GM18520 (cell line): ENCODE results near the gene PRAMEF12.
"Not testable (repeated sequence)": the region's sequence is repeated elsewhere in the genome, so short reads cannot be mapped to it uniquely, and the experiment has no call there.

Experiments used
- ATAC-seq: cut with Tn5 transposase; IDR thresholded peaks from one replicate; pipeline ENCODE4 v1.9.1; 2021; ENCODE audit not compliant: unreplicated experiment

The PRAMEF12 gene

DNA sequence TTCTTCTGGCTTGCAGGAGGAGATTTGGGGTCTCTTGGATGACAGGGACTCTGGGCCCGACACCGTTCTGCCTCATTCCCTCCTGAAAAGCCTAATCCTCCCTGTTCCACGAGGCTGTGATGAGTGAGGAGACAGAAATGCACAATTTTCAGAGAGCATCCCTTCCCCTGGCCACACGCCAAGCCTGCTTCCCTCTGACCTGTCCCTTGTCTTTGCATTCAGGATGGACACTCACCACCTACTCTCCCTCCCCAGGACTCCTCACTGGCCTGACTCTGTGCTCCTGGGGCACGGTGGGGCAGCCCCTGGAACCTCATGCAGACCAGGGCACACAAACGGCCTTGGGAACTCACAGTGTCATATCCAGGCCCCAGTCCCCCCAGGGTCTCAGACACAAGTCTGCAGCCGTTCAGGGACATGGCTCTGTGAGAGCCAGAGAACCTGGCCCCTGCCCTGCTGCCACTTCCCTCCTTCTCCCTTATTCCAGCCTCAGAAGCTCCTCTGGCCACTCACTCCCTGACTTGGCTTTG lies 3.5 kb upstream of the PRAMEF12 start:
- no peak for ATAC-seq

GRCh38 chr1:12770620-12771019 lies 2.9 kb upstream of the PRAMEF12 start:
- no peak for ATAC-seq

DNA sequence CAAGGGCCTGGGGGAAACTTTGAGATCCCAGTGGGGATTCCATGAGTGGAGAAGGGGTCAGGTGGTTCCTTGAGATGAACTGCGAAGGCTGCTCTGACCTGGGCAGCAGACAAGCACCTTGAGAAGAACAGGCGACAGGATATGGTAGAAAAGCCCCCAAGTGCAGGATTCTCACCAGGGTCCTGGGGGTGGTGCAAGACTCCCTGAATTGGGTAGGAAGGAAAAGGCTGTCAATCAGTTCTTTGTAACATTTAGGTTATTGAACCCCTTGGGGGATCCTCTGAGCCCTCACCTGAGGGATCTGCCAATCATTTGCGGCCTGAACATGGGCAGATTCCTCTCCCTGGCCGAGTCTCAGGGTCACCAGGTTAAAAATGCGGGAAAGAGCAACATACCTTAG lies 2.4 kb upstream of the PRAMEF12 start:
- no peak for ATAC-seq

GRCh38 chr1:12772520-12772919 lies 1.0 kb upstream of the PRAMEF12 start:
- ATAC-seq = no peak

GRCh38 chr1:12774801-12775345 lies 1.3 kb downstream of the PRAMEF12 start:
- ATAC-seq = no peak

GRCh38 chr1:12775443-12775842 lies 1.9 kb downstream of the PRAMEF12 start:
- ATAC-seq = no peak

- no peak for ATAC-seq
Measured at GRCh38 chr1:12776801-12777557, 3.4 kb downstream of the PRAMEF12 start.

- ATAC-seq = no peak
Measured at GRCh38 chr1:12778061-12778460, 4.5 kb downstream of the PRAMEF12 start.

DNA sequence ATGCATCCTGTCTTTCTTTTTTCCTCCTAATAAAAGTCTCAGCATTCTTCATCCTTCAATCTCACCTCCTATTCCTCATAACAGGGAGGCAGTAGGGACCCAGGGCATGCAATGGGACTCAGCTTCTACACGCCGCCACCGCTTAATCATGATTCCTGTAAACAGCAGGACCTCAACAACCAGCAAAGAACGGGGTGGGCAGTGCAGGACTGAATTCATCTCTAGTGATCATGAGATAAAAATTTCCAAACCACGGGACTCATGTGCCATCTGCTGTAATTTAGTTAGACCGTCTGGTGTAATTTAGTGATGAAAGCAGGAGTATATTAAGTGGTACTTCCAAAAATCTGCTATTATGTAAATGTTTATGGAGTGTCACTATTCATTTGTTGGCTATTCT lies 5.4 kb downstream of the PRAMEF12 start:
- ATAC-seq = no peak

GRCh38 chr1:12781488-12781887 lies 8.0 kb downstream of the PRAMEF12 start:
- not testable (repeated sequence) for ATAC-seq

GRCh38 chr1:12783783-12784182 lies 10.2 kb downstream of the PRAMEF12 start:
- ATAC-seq = not testable (repeated sequence)

- not testable (repeated sequence) for ATAC-seq
Measured at GRCh38 chr1:12784729-12785128, 11.2 kb downstream of the PRAMEF12 start.

DNA sequence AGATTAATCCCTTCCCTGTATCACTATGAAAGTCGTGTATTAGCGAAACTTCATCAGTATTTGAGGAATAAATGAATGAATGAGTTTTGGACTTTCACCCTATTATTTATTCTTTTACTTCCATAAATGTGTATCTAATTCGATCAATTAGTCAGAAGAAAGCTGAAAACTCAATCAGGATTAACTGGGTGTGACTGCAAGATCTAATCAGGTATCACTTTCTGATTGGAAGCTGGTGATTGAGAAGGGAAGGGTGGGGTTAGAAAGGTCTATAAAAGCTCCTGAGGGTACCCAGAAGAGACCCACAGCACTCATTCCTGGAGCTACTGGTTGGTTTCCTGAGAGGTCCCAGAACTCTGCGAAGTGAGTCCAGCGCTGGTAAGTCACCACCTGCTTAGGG lies 17.6 kb downstream of the PRAMEF12 start, which contains the start of gene PRAMEF1:
TSS of gene PRAMEF1 (plus strand) at position 301 of the 400 bp plus-strand sequence. CDS start 1,831 bp downstream, outside the sequence.
- ATAC-seq = not testable (repeated sequence)

GRCh38 chr1:12798911-12799310 lies 25.4 kb downstream of the PRAMEF12 start:
- no peak for ATAC-seq

GRCh38 chr1:12799730-12800129 lies 26.2 kb downstream of the PRAMEF12 start:
- ATAC-seq = no peak

DNA sequence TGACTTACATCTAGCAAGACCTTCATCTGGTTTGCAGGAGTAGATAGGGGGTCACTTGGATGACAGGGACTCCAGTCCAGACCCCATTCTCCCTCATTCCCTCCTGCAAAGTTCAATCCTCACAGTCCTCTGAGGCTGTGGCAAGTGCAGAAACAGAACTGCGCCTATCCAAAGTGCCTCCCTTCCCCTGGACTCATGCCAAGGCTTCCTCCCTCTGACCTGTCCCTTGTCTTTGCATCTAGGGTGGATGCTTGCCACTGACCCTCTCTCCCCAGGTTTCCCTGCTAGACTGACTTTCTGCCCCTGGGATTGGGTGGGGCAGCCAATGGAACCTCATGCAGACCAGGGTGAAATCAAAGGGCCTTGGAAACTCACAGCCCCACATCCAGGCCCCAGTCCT lies 36.4 kb downstream of the PRAMEF12 start:
- ATAC-seq = no peak

GRCh38 chr1:12810691-12811408 lies 37.3 kb downstream of the PRAMEF12 start:
- no peak for ATAC-seq

GRCh38 chr1:12811409-12811784 lies 37.9 kb downstream of the PRAMEF12 start:
- ATAC-seq = no peak

DNA sequence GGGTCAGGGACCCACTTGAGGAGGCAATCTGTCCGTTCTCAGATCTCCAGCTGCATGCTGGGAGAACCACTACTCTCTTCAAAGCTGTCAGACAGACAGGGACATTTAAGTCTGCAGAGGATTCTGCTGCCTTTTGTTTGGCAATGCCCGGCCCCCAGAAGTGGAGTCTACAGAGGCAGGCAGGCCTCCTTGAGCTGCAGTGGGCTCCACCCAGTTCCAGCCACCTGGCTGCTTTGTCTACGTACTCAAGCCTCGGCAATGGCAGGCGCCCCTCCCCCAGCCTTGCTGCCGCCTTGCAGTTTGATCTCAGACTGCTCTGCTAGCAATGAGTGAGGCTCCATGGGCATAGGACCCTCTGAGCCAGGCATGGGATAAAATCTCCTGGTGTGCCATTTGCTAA lies 45.5 kb downstream of the PRAMEF12 start:
- ATAC-seq = not testable (repeated sequence)
